SHP77 (cell line): ENCODE results near the gene DUX4.
"Not testable (repeated sequence)": the region's sequence is repeated elsewhere in the genome, so short reads cannot be mapped to it uniquely, and the experiment has no call there.

Experiments
- DNase-seq, 2 experiments: peaks; one replicate each; lab custom pipeline; 2025; lab: John Stamatoyannopoulos, UW

Gene DUX4

DNA sequence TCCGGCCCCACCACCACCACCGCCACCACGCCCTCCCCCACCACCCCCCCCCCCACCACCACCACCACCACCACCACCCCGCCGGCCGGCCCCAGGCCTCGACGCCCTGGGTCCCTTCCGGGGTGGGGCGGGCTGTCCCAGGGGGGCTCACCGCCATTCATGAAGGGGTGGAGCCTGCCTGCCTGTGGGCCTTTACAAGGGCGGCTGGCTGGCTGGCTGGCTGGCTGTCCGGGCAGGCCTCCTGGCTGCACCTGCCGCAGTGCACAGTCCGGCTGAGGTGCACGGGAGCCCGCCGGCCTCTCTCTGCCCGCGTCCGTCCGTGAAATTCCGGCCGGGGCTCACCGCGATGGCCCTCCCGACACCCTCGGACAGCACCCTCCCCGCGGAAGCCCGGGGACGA, at the start of gene DUX4:
Gene DUX4 (plus strand): TSS at position 347 of the 400 bp plus-strand sequence. CDS start 0 bp downstream, at position 347.
- DNase-seq: not testable (repeated sequence)

DNA sequence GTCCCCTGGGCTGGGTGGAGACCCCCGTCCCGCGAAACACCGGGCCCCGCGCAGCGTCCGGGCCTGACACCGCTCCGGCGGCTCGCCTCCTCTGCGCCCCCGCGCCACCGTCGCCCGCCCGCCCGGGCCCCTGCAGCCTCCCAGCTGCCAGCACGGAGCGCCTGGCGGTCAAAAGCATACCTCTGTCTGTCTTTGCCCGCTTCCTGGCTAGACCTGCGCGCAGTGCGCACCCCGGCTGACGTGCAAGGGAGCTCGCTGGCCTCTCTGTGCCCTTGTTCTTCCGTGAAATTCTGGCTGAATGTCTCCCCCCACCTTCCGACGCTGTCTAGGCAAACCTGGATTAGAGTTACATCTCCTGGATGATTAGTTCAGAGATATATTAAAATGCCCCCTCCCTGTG, 1.9 kb downstream of the DUX4 start:
- not testable (repeated sequence) for DNase-seq

DNA sequence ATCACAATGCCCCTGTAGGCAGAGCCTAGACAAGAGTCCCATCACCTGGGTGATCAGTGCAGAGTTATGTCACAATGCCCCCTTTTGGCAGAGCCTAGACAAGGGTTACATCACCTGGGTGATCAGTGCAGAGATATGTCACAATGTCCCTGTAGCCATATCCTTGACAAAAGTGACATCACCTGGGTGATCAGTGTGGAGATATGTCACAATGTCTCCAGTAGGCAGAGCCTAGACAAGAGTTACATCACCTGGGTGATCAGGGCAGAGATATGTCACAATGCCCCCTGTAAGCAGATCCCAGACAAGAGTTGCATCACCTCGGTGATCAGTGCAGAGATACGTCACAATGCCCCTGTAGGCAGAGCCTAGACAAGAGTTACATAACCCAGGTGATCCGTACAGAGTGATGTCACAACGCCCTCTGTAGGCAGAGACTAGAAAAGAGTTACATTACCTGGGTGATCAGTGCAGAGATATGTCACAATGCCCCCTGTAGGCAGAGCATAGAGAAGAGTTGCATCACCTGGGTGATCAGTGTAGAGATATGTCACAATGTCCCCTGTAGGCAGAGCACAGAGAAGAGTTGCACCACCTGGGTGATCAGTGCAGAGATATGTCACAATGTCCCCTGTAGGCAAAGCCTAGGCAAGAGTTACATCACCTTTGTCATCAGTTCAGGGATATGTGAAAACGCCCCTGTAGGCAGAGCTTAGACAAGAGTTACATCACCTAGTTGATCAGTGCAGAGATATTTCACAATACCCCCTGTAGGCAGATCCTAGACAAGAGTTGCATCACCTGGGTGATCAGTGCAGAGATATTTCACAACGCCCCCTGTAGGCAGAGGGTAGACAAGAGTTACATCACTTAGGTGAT, 4.4 kb downstream of the DUX4 start:
- not testable (repeated sequence) for DNase-seq

DNA sequence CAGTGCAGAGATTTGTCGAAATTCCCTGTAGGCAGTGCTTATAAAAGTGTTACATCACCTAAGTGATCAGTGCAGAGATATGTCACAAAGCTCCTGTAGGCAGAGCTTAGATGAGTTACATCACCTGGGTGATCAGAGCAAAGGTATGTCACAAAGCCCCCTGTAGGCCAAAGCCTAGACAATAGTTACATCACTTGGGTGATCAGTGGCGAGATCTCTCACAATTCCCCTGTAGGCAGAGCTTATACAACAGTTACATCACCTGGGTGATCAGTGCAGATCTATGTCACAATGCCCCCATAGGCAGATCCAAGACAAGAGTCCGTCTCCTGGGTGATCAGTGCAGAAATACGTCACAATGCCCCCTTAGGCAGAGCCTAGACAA, 5.0 kb downstream of the DUX4 start:
- not testable (repeated sequence) for DNase-seq

DNA sequence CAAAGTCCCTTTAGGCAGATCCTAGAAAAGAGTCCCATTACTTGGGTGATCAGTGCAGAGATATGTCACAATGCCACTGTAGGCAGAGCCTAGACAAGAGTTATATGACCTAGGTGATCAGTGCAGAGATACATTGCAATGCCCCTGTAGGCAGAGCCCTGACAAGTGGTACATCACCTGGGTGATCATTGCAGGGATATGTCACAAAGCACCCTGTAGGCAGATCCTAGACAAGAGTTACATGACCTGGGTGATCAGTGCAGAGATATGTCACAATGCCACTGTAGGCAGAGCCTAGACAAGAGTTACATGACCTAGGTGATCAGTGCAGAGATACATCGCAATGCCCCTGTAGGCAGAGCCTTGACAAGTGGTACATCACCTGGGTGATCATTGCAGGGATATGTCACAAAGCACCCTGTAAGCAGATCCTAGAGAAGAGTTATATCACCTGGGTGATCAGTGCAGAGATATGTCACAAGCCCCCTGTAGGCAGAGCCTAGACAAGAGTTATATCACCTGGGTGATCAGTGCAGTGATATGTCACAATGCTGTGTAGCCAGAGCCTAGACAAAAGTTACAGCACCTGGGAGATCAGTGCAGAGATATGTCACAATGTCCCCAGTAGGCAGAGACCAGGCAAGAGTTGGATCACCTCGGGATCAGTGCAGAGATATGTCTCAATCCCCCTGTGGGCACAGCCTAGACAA, 5.6 kb downstream of the DUX4 start:
- DNase-seq: not testable (repeated sequence)

DNA sequence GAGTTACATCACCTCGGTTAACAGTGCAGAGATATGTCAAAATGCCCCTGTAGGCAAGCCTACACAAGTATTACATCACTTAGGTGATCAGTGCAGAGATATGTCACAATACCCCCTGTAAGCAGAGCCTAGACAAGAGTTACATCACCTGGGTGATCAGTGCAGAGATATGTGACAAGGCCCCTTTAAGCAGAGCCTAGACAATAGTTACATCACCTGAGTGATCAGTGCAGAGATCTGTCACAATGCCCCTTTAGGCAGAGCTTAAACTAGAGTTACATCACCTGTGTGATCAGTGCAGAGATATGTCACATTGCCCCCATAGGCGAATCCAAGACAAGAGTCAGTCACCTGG, 6.1 kb downstream of the DUX4 start:
- DNase-seq: not testable (repeated sequence)

DNA sequence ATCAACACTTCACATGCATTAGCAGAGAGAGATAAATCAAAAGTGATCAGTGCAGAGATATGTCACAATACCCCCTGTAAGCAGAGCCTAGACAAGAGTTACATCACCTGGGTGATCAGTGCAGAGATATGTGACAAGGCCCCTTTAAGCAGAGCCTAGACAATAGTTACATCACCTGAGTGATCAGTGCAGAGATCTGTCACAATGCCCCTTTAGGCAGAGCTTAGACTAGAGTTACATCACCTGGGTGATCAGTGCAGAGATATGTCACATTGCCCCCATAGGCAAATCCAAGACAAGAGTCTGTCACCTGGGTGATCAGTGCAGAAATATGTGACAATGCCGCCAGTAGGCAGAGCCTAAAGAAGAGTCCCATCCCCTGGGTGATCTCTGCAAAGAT, 7.4 kb downstream of the DUX4 start:
- not testable (repeated sequence) for DNase-seq

DNA sequence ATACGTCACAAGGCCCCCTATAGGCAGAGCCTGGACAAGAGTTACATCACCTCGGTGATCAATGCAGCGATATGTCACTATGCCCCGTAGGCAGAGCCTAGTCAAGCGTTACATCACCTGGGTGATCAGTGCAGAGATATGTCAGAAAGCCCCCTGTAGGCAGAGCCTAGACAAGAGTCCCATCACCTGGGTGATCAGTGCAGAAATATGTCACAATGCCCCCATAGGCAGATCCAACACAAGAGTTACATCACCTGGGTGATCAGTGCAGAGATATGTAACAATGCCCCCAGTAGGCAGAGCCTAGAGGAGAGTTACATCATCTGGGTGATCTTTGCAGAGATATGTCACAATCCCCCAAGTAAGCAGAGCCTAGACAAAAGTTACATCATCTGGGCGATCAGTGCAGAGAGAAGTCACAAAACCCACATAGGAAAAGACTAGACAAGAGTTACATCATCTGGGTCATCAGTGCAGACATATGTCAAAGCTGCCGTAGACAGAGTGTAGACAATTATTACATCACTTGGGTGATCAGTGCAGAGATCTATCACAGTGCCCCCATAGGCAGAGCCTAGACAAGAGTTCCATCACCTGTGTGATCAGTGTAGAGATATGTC, 8.0 kb downstream of the DUX4 start:
- not testable (repeated sequence) for DNase-seq

DNA sequence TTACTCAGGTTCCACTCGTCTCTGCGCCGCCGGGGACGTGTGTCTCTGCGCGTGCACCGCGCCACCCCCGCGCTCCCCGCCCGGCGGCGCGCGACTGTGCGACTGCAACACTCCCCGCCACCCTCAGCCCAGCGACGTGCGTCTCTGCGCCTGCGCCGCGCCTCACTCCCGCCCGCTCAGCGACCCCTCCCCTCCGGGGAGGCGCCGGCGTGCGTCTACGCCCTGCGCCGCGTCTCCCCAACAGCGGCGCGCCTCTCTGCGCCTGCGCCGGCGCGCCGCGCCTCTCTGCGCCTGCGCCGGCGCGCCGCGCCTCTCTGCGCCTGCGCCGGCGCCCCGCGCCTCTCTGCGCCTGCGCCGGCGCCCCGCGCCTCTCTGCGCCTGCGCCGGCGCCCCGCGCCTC, 29.9 kb downstream of the DUX4 start:
- not testable (repeated sequence) for DNase-seq
